ENCODE results near the gene MOXD1. TPM values are rescaled to one million over a fixed set of nuclear protein-coding genes. Genes with fewer than 3 reads are reported as not detected.

Gene MOXD1
- total RNA-seq, 1 experiment from 2014 or later: 1.0 TPM

DNA sequence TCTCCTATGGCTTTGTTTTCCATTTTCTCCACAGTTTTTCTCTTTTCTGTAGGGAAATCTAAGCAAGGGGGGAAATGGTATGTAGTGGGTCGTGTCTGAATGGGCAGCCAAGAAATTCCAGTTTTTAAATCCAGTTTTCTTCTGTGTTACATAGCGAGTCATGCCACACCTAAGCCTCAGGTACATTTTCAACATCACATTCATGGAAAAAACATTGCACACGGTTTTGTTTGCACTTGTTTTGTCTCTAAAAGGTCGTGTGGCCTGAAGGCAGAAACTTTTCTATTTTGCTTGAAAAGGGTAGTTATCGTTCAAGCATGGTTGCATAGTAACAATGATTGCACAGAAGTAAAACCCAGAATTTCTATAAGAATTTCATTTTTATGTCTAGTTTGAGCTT is 70.5 kb downstream of the MOXD1 start (continued):
- TF ChIP-seq, protein P1, sequence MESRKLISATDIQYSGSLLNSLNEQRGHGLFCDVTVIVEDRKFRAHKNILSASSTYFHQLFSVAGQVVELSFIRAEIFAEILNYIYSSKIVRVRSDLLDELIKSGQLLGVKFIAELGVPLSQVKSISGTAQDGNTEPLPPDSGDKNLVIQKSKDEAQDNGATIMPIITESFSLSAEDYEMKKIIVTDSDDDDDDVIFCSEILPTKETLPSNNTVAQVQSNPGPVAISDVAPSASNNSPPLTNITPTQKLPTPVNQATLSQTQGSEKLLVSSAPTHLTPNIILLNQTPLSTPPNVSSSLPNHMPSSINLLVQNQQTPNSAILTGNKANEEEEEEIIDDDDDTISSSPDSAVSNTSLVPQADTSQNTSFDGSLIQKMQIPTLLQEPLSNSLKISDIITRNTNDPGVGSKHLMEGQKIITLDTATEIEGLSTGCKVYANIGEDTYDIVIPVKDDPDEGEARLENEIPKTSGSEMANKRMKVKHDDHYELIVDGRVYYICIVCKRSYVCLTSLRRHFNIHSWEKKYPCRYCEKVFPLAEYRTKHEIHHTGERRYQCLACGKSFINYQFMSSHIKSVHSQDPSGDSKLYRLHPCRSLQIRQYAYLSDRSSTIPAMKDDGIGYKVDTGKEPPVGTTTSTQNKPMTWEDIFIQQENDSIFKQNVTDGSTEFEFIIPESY (IDR thresholded peaks at IDR 0.05; ENCODE audit: extremely low read depth, insufficient replicate concordance, low read length): no peak
- TF ChIP-seq TCF7L2 (IDR thresholded peaks at IDR 0.05; ENCODE audit: borderline replicate concordance, extremely low read depth, insufficient read depth, insufficient read length) (no peak), CEBPB (IDR thresholded peaks at IDR 0.05; ENCODE audit: low read depth) (no peak)

DNA sequence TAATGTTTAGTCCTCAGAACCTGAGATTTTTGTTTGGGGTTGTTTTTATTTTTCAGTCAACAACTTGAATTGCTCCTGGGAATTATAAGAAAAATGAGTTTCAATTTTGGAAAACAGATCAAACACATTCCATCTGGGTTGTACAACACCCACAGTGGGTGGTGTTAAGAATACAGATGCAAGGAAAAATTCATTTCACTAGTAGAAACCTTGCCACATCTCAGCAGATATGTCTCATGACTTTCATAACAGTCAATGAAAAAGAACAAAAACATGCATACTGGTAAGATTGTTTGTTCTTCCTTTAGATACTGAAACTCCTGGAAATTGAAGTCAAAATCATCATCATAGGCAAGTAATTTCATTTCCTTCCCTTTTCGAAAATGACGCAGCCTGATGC is 78.9 kb downstream of the MOXD1 start:
- TF ChIP-seq TCF7L2 (IDR thresholded peaks at IDR 0.05; ENCODE audit: borderline replicate concordance, extremely low read depth, insufficient read depth, insufficient read length) (no peak), RAD21 (IDR thresholded peaks at IDR 0.05; ENCODE audit: low read depth) (no peak), FOSL1 (IDR thresholded peaks at IDR 0.05; ENCODE audit: low read depth) (no peak)
- Histone ChIP-seq H2AFZ (ENCODE audit: low read depth, low read length, poor library complexity, severe bottlenecking) (no peak overlapping the region), H3K9ac (ENCODE audit: low read length) (no peak overlapping the region), H3K4me2 (ENCODE audit: low read length) (no peak overlapping the region), H3K4me1 (ENCODE audit: control insufficient read depth in 1 of 2, insufficient read depth in 2 of 2, low read length in 2 of 2) (no peaks in the 10 kb centered on the region), H3K27me3 (ENCODE audit: insufficient read depth, low read length) (no peaks in the 10 kb centered on the region), H3K79me2 (ENCODE audit: insufficient read depth, low read length) (no peaks in the 10 kb centered on the region), H3K27ac (ENCODE audit: low read depth, low read length) (no peak overlapping the region), H3K4me3 (replicated peaks in 1 of 2; ENCODE audit: low read depth in 1 of 2, low read length in 2 of 2) (no peak overlapping the region), H3K9me3 (ENCODE audit: control insufficient read depth in 1 of 2, insufficient read depth in 1 of 2, low read depth in 1 of 2, low read length in 2 of 2) (peaks cover 0 to under 1% of the 10 kb centered on the region in 2 experiments; a peak in 2 of 4 replicates), H3K9me2 (ENCODE audit: insufficient read depth) (0 out of 2 replicates have a peak, but pooled peaks cover 3% of the 10 kb centered on the region), H4K20me1 (ENCODE audit: insufficient read depth) (no peaks in the 10 kb centered on the region), H3K36me3 (ENCODE audit: control insufficient read depth in 1 of 2, insufficient read depth in 2 of 2, low read length in 2 of 2) (no peaks in the 10 kb centered on the region)
- ATAC-seq (no peak), DNase-seq (ENCODE audit: low read depth, low spot score) (no peak)
- ChIA-PET POLR2A (interaction anchor here (0.9 kb wide), 1 partner anchor 9 kb away, joined by 3 read pairs; no protein-coding TSS in a partner anchor), CTCF (no interaction called here), RAD21 (ENCODE audit: low non-redundant PET in 1 of 2, low total read pairs in 2 of 2, uncharacterized antibody in 2 of 2, unreplicated experiment in 2 of 2) (no interaction called here)
- BruUV-seq (replicated peaks): no TSS peak
- intact Hi-C loops (cut with micrococcal nuclease): no loop called here

Data from HCT116 (cell line).